Measurements from ENCODE around the gene ANKRD31.

DNA sequence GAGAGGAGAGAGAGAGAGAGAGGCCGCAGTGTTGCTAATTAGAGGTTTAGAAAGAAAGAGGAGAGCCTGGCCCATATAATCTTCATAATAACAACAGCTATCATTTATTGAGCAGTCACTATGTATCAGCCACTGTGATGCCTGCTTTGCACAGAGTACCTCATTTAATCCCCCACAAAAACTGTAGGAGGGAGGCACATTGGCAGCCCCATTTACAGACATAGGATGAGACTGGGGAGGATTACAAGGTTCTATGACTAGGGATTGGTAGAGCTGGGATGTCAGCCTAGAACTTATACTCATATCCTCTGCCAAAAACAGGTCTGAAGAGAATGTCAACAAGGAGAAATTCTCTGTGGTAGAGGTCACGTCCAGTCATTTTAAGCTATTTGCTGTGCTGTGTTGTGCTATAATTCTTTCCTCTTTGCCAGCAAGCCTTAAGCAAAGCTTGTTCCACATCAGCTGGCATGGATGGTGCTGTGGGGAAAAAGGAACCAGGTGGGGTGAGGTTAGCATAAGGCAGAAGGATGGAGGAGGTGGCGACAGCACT, 177.6 kb downstream of the ANKRD31 start:
- no peak for TF ChIP-seq CTCF (IDR thresholded peaks at IDR 0.05)
- TF ChIP-seq EP300 (IDR thresholded peaks at IDR 0.05; ENCODE audit: low read depth) = no peak
- no peak for TF ChIP-seq POLR2A (IDR thresholded peaks at IDR 0.05)
- no peak for TF ChIP-seq POLR2AphosphoS5 (IDR thresholded peaks at IDR 0.05)
